MM.1S (cell line): ENCODE results near the gene TMEM59.

Experiments used
- CTCF ChIP-seq: fragments of 300-600 bp; sonication (generic); IDR thresholded peaks from 2 replicates; pipeline ENCODE4 v1.5.1; 2016; ENCODE audit warnings: antibody characterized with exemption, low read length, mixed read lengths
- EZH2phosphoT487 ChIP-seq: fragments of 300-600 bp; sonication (generic); IDR thresholded peaks from 2 replicates; pipeline ENCODE4 v1.6.1; 2018; ENCODE audit warnings: antibody characterized with exemption, low read length

DNA sequence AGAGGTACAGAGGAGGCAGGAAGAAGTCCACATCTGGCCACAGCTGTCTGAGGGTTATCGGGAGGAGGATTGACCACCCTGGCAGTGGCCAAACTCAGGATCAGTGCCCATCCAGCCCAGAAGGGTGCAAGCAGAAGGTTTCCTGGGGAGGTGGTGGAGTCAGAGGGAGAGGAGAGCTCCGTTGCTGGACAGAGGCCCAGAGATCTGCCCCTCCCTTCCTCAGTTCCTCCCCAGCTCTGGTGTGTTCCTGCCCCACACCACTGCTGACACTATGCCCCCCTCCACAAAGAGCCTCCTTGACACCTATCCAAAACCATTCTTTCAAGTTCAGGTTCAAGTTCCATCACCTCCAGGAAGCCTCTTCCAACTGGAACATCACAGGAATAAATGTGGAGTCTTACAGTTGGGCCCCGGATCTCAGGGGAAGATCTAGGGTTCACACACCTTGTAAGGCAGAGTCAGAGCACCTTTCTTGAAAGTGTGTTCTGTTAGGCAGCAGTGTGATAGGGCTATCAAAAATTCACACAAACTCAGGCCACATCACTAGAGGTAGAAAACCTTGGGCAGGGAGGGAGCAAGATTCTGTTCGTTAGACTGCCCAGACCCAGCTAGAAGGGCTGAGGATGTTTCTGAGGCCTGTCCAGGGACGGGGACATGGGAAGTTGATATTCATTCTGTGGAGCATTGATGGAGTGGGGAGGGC is 42.4 kb downstream of the TMEM59 start:
- TF ChIP-seq CTCF (no peak), EZH2phosphoT487 (no peak)
